ENCODE results near the gene OSTC. TPM values are rescaled to one million over a fixed set of nuclear protein-coding genes. Genes with fewer than 3 reads are reported as not detected.

The OSTC gene
- total RNA-seq, 1 experiment from 2014 or later = 105 TPM

DNA sequence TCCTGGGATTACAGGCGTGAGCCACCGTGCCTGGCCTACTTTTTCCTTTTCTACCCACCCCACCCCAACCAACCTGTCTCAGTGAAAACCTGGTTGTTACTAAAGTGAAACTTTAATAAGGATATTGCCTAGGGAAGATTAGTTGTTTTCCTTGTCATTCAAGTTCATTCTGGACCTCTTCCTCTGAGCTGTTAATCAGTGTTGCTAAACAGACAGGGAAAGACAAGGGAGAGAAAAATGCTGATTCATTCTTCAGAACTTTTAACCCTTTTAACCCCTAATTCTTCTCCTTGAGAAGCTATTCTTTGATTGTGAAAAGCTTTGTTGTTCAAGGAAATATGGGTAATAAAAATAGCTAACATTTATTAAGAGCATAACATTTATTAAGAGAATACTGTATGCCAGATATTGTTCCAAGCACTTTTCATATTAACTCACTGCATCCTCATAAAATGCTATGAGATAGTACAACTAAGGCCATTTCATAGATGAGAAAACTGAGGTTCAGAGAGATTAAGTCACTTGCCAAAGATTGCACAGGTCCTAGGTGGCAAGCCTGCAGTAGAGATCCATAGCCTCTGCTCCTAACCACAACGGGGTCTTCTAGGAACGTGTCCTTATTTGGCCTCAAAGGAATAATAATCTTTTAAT, 34.8 kb downstream of the OSTC start:
- ChIA-PET RAD21 (ENCODE audit: low non-redundant PET in 1 of 2, low total read pairs in 2 of 2, uncharacterized antibody in 2 of 2, unreplicated experiment in 2 of 2) (interaction anchor here in 1 of 2 experiments (0.8 kb wide), 1 partner anchor 98 kb away, joined by 3 read pairs; no protein-coding TSS in a partner anchor), POLR2A (no interaction called here), CTCF (interaction anchor here (1.1 to 1.9 kb wide), 3 partner anchors 30 to 721 kb away, joined by 3 to 5 read pairs (median 4); no protein-coding TSS in a partner anchor)
- Histone ChIP-seq H3K4me2 (ENCODE audit: low read length) (no peak overlapping the region), H3K4me3 (replicated peaks in 1 of 2; ENCODE audit: low read depth in 1 of 2, low read length in 2 of 2) (no peak overlapping the region), H3K27me3 (ENCODE audit: insufficient read depth, low read length) (no peaks in the 10 kb centered on the region), H3K27ac (ENCODE audit: low read depth, low read length) (no peak overlapping the region), H3K4me1 (ENCODE audit: control insufficient read depth in 1 of 2, insufficient read depth in 2 of 2, low read length in 2 of 2) (no peaks in the 10 kb centered on the region; a peak in 1 of 4 replicates), H2AFZ (ENCODE audit: low read depth, low read length, poor library complexity, severe bottlenecking) (no peak overlapping the region), H3K9me3 (ENCODE audit: control insufficient read depth in 1 of 2, insufficient read depth in 1 of 2, low read depth in 1 of 2, low read length in 2 of 2) (no peaks in the 10 kb centered on the region), H3K9me2 (ENCODE audit: insufficient read depth) (no peaks in the 10 kb centered on the region), H3K9ac (ENCODE audit: low read length) (no peak overlapping the region), H3K79me2 (ENCODE audit: insufficient read depth, low read length) (no peaks in the 10 kb centered on the region), H3K36me3 (ENCODE audit: control insufficient read depth in 1 of 2, insufficient read depth in 2 of 2, low read length in 2 of 2) (no peaks in the 10 kb centered on the region), H4K20me1 (ENCODE audit: insufficient read depth) (no peaks in the 10 kb centered on the region)
- no peak for DNase-seq (ENCODE audit: low read depth, low spot score)
- BruUV-seq (replicated peaks) = no TSS peak
- ATAC-seq = no peak
- intact Hi-C loops (cut with micrococcal nuclease) = no loop called here
- TF ChIP-seq SRF (IDR thresholded peaks at IDR 0.05; ENCODE audit: low read depth) (no peak), SP1 (IDR thresholded peaks at IDR 0.05; ENCODE audit: low read depth) (no peak), JUND (IDR thresholded peaks at IDR 0.05) (no peak), EGR1 (IDR thresholded peaks at IDR 0.05; ENCODE audit: low read depth) (no peak), CEBPB (IDR thresholded peaks at IDR 0.05; ENCODE audit: low read depth) (no peak), RAD21 (IDR thresholded peaks at IDR 0.05; ENCODE audit: low read depth) (no peak), CBX3 (IDR thresholded peaks at IDR 0.05; ENCODE audit: low read depth) (no peak), ZFX (IDR thresholded peaks at IDR 0.05) (no peak), ELF1 (IDR thresholded peaks at IDR 0.05; ENCODE audit: borderline replicate concordance, low read depth) (no peak), YY1 (IDR thresholded peaks at IDR 0.05; ENCODE audit: extremely low read depth, insufficient replicate concordance, low read depth, low read length) (no peak), EZH2 (IDR thresholded peaks at IDR 0.05) (no peak), FOSL1 (IDR thresholded peaks at IDR 0.05; ENCODE audit: low read depth) (no peak), EZH2phosphoT487 (IDR thresholded peaks at IDR 0.05; ENCODE audit: borderline replicate concordance) (no peak), POLR2A (IDR thresholded peaks at IDR 0.05; ENCODE audit: borderline replicate concordance, extremely low read depth, insufficient read depth, insufficient read length) (no peak)
- TF ChIP-seq, protein P1, sequence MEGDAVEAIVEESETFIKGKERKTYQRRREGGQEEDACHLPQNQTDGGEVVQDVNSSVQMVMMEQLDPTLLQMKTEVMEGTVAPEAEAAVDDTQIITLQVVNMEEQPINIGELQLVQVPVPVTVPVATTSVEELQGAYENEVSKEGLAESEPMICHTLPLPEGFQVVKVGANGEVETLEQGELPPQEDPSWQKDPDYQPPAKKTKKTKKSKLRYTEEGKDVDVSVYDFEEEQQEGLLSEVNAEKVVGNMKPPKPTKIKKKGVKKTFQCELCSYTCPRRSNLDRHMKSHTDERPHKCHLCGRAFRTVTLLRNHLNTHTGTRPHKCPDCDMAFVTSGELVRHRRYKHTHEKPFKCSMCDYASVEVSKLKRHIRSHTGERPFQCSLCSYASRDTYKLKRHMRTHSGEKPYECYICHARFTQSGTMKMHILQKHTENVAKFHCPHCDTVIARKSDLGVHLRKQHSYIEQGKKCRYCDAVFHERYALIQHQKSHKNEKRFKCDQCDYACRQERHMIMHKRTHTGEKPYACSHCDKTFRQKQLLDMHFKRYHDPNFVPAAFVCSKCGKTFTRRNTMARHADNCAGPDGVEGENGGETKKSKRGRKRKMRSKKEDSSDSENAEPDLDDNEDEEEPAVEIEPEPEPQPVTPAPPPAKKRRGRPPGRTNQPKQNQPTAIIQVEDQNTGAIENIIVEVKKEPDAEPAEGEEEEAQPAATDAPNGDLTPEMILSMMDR (IDR thresholded peaks at IDR 0.05 in 2 of 3, conservative IDR thresholded peaks at IDR 0.05 in 1 of 3; ENCODE audit: borderline replicate concordance in 1 of 3, insufficient read depth in 1 of 3, low read depth in 2 of 3, low read length in 2 of 3) = no peak
- TF ChIP-seq, protein P2, sequence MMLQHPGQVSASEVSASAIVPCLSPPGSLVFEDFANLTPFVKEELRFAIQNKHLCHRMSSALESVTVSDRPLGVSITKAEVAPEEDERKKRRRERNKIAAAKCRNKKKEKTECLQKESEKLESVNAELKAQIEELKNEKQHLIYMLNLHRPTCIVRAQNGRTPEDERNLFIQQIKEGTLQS (IDR thresholded peaks at IDR 0.05) = no peak
- TF ChIP-seq, protein P3, sequence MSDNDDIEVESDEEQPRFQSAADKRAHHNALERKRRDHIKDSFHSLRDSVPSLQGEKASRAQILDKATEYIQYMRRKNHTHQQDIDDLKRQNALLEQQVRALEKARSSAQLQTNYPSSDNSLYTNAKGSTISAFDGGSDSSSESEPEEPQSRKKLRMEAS (IDR thresholded peaks at IDR 0.05) = no peak
